ENCODE data around the gene OR9G1. TPM values are rescaled to one million over a fixed set of nuclear protein-coding genes. Genes with fewer than 3 reads are reported as not detected.

The OR9G1 gene
- total RNA-seq, 1 donor from 2014 or later, result not detected

- Histone ChIP-seq H3K36me3 (ENCODE audit: control insufficient read depth, insufficient read depth, low read length) (no peaks in the 10 kb centered on the region), H3K4me3 (ENCODE audit: low read depth, low read length) (no peak overlapping the region), H3K27me3 (ENCODE audit: control insufficient read depth, insufficient read depth, low read length) (no peaks in the 10 kb centered on the region)
- TF ChIP-seq CTCF (IDR thresholded peaks at IDR 0.05; ENCODE audit: insufficient read depth, low read length, severe bottlenecking), result no peak
- DNase-seq (ENCODE audit: low read depth) (no peak), FAIRE-seq (no peak)
Observed at GRCh38 chr11:56750190-56750589, 51.3 kb downstream of the OR9G1 start.

GRCh38 chr11:56751480-56751879, 52.6 kb downstream of the OR9G1 start:
- TF ChIP-seq CTCF (IDR thresholded peaks at IDR 0.05; ENCODE audit: insufficient read depth, low read length, severe bottlenecking), result no peak
- Histone ChIP-seq H3K4me3 (ENCODE audit: low read depth, low read length) (no peak overlapping the region), H3K27me3 (ENCODE audit: control insufficient read depth, insufficient read depth, low read length) (no peaks in the 10 kb centered on the region), H3K36me3 (ENCODE audit: control insufficient read depth, insufficient read depth, low read length) (no peaks in the 10 kb centered on the region)
- FAIRE-seq (no peak), DNase-seq (ENCODE audit: low read depth) (no peak)

Other genes with a start within 250 kb of the OR9G1 start
- not detected in 2 replicates for gene OR5M3, start 225.7 kb upstream of the OR9G1 start, total RNA-seq
- not detected in 2 replicates for gene OR5M8, start 207.7 kb upstream of the OR9G1 start, total RNA-seq
- gene OR5M11, start 155.8 kb upstream of the OR9G1 start, total RNA-seq, result not detected in 2 replicates
- gene OR5M10, start 121.4 kb upstream of the OR9G1 start, total RNA-seq, result not detected in 2 replicates
- gene OR5M1, start 84.2 kb upstream of the OR9G1 start, total RNA-seq, result not detected in 2 replicates
- gene OR5AP2, start 56.7 kb upstream of the OR9G1 start, total RNA-seq, result not detected in 2 replicates
- not detected in 2 replicates for gene OR5AR1, start 35.4 kb upstream of the OR9G1 start, total RNA-seq
- gene OR9G4, start 49.6 kb downstream of the OR9G1 start, total RNA-seq, result not detected in 2 replicates

Measured in bronchial epithelial cell (primary cell).